NCI-H1105 treated with DMSO at 0.1 percent for 48 hours (cell line): ENCODE data around the gene GLB1L.
"Not testable (repeated sequence)": the region's sequence is repeated elsewhere in the genome, so short reads cannot be mapped to it uniquely, and the experiment has no call there.

Experiments
- DNase-seq: peaks from one replicate; lab custom pipeline; 2025; lab: John Stamatoyannopoulos, UW

Gene GLB1L

DNA sequence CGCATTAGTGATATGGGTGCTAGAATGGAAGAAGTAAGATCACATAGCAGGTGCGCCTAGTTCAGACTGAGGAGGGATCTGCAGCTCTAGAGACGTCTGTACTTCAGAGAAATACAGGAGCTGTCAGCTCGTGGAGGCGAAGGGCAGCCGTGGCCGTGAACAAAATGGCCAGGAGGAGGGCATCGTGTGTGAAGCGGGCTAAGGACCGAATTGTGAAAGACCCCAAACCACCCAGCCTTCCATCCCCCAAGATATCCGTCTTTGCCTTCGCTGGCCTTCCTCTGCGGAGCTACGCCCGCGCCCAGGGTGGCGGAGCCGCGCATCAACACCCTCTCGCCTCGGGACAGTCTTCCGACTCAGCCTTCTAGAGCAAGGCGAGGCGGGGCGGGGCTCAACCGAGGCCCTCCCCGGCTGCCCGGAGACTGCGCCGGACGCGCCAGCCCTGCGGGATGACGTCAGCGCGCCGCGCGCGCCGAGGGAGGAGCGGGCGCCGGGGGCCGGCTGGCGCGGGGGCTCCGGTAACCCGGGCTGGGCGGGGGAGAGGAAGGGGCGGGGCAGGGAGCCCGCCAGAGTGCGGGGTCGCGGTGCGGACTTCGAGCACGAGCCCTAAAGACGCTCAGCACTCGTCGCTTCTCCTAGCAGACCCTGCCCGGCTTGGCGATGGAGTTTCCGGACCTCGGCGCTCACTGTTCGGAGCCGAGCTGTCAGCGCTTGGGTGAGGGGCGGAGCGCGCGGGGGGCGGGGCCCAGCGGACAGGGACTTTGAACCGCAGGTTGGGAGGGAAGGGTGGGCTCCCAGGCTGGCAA, 38.7 kb downstream of the GLB1L start, which contains the start of gene ZFAND2B:
Gene ZFAND2B (plus strand): TSS at position 455 of the 806 bp plus-strand sequence. CDS start 206 bp downstream, at position 661.
- peak; percentile 81 for DNase-seq

GRCh38 chr2:219205981-219206327, 39.3 kb downstream of the GLB1L start:
- no peak for DNase-seq

- DNase-seq = no peak
Measured at GRCh38 chr2:219205165-219205538, 40.1 kb downstream of the GLB1L start.

GRCh38 chr2:219204425-219205164, 40.6 kb downstream of the GLB1L start:
- no peak for DNase-seq

GRCh38 chr2:219201331-219201730, 43.9 kb downstream of the GLB1L start:
- not testable (repeated sequence) for DNase-seq

DNA sequence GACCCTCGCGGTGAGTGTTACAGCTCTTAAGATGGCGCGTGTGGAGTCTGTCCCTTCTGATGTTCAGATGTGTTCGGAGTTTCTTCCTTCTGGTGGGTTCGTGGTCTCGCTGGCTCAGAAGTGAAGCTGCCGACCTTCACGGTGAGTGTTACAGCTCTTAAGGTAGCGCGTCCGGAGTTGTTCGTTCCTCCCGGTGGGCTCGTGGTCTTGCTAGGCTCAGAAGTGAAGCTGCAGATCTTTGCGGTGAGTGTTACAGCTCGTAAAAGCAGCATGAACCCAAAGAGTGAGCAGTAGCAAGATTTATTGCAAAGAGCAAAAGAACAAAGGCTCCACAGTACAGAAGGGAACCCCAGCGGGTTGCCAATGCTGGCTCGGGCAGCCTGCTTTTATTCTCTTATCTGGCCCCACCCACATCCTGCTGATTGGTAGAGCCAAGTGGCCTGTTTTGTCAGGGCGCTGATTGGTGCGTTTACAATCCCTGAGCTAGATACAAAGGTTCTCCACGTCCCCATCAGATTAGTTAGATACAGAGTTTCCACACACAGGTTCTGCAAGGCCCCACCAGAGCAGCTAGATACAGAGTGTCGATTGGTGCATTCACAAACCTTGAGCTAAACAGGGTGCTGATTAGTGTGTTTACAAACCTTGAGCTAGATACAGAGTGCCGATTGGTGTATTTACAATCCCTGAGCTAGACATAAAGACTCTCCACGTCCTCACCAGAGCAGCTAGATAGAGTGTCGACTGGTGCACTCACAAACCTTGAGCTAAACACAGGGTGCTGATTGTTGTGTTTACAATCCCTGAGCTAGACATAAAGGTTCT, 44.5 kb downstream of the GLB1L start:
- DNase-seq = not testable (repeated sequence)

DNA sequence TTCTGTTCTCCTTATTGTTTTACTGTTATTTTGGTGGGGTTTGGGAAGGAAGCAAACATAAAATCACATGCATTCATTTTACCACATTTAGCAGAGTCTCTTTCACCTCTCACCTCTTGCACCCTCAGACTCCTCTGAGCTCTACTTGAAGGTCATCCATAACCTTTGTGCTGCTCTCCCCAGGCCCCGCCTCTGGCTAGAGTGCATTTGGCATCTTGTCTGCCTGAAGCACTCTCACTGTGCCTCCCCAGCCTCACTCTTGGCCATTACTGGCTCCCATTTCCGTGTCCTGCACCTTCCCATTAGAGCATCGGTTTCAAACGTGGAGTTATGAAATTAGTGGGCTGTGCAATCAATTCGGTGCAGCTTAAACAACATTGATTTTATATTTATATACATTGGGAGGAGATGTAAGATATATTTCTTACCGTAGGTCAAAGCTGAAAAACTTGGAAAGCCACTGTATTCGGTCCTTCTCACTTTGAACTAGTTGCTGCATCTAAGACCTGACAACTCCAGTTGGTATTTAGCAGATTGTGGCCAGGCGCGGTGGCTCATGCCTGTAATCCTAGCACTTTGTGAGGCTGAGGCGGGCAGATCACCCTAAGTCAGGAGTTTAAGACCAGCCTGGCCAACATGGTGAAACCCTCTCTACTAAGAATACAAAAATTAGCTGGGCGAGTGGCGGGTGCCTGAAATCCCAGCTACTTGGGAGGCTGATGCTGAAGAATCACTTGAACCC, 45.6 kb downstream of the GLB1L start:
- no peak for DNase-seq

DNA sequence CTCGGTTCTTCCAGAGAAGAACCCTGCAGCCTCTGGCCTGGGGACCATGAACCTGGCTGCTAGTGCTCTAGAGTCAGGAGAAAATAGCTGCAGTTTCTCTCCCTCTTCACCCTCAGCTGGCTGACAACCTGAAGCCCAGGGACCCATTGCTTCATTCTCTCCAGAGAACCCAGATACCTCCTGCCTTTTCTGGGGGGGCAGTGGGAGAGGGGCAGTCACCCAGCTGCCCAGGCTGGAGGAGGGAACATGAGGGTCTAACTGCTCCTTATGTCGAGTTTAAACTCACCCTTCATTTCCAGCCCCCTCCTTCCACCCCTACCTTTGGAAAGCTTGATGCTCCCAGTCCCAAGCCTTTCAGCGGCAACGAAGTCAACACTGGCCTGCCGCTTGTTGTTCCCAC, 46.3 kb downstream of the GLB1L start:
- DNase-seq = no peak

DNA sequence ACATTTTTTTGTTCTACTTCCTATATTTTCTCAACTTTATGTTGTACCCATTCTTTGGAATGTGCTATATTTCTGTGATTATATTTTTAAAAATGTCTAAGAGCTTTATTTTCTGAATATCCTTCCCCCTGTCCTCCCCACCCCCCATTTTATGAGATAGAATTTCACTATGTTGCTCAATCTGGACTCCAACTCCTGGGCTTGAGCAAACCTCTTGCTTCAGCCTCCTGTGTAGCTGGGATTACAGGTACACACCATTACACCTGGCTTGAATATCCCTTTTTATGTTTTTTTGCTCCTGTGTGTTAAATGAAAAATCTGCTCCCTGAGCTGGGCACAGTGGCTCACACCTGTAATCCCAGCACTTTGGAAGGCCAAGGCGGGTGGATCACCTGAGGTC, 47.9 kb downstream of the GLB1L start:
- DNase-seq = no peak

DNA sequence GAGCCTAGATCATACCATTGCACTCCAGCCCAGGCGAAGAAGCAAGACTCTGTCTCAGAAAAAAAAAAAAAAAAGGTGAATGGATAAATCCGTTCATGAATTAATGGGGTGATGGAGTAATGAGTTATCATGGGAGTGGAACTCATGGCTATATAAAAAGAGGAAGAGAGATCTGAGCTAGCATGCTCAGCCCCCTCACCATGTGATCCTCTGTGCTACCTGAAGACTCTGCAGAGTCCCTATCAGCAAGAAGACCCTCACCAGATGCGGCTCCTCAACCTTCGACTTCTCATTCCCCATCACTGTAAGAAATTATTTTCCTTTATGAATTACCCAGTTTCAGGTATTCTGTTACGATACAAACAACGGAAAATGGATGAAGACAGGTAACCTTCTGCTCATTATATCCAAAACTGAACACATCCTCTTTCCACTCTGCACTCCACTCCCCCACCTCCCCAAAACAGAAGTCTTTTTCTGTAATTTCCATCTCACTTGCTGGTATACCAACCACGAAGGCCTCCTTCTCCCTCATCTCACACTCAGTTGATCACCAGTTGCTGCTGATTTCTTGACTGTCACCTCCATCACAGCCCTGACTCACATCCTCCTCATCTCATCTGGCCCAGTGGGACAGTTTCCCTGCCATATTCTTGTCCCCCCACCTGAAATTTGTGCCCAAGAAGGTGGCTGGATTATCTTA, 58.3 kb downstream of the GLB1L start:
- DNase-seq = no peak
